Esophagus squamous epithelium (tissue), 4 donors: ENCODE data around the gene ATP6AP1.

Experiments used
- POLR2A ChIP-seq, 4 donors: fragments of 450-650 bp; IDR thresholded peaks; one replicate each; pipeline ENCODE4 v1.6.1; 2017; ENCODE audit warnings: antibody characterized with exemption in 4 of 4, mild to moderate bottlenecking in 4 of 4, moderate library complexity in 3 of 4
- TF ChIP-seq, protein P1 (sequence below), 6 experiments: fragments of 450-650 bp in 4 of 6; fragments of 200-600 bp in 2 of 6; sonication (generic) in 2 of 6; IDR thresholded peaks; one replicate each; pipeline ENCODE4 v1.5.1; 2016 to 2019; ENCODE audit warnings: antibody characterized with exemption in 6 of 6, mild to moderate bottlenecking in 4 of 6, moderate library complexity in 4 of 6

- TF ChIP-seq, protein P1, sequence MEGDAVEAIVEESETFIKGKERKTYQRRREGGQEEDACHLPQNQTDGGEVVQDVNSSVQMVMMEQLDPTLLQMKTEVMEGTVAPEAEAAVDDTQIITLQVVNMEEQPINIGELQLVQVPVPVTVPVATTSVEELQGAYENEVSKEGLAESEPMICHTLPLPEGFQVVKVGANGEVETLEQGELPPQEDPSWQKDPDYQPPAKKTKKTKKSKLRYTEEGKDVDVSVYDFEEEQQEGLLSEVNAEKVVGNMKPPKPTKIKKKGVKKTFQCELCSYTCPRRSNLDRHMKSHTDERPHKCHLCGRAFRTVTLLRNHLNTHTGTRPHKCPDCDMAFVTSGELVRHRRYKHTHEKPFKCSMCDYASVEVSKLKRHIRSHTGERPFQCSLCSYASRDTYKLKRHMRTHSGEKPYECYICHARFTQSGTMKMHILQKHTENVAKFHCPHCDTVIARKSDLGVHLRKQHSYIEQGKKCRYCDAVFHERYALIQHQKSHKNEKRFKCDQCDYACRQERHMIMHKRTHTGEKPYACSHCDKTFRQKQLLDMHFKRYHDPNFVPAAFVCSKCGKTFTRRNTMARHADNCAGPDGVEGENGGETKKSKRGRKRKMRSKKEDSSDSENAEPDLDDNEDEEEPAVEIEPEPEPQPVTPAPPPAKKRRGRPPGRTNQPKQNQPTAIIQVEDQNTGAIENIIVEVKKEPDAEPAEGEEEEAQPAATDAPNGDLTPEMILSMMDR (IDR thresholded peaks at IDR 0.05) = no peak
- TF ChIP-seq POLR2A (IDR thresholded peaks at IDR 0.05) = no peak
These were observed 11.4 kb downstream of the ATP6AP1 start for GRCh38 chrX:154439841-154440240.
